NCI-H187 treated with DMSO at 0.1 percent for 48 hours (cell line): ENCODE results near the gene C1QTNF6.
"Not testable (repeated sequence)": the region's sequence is repeated elsewhere in the genome, so short reads cannot be mapped to it uniquely, and the experiment has no call there.

ENCODE experiments used
- DNase-seq: peaks from one replicate; lab custom pipeline; 2025; lab: John Stamatoyannopoulos, UW

Gene C1QTNF6

GRCh38 chr22:37176464-37177061 is 11.5 kb downstream of the C1QTNF6 start:
- DNase-seq = no peak

GRCh38 chr22:37175414-37176281 is 12.4 kb downstream of the C1QTNF6 start:
- no peak for DNase-seq

- no peak for DNase-seq
Observed at GRCh38 chr22:37174964-37175363, 13.1 kb downstream of the C1QTNF6 start.

- DNase-seq = no peak
Observed at GRCh38 chr22:37173709-37174108, 14.3 kb downstream of the C1QTNF6 start.

GRCh38 chr22:37172266-37173245 is 15.5 kb downstream of the C1QTNF6 start:
- DNase-seq = no peak

GRCh38 chr22:37171662-37172061 is 16.4 kb downstream of the C1QTNF6 start:
- DNase-seq = no peak

- DNase-seq = not testable (repeated sequence)
Observed at GRCh38 chr22:37170689-37171405, 17.2 kb downstream of the C1QTNF6 start.

GRCh38 chr22:37169947-37170688 is 17.9 kb downstream of the C1QTNF6 start:
- DNase-seq = no peak

- DNase-seq = no peak
Observed at GRCh38 chr22:37169406-37169805, 18.6 kb downstream of the C1QTNF6 start.

- DNase-seq = no peak
Observed at GRCh38 chr22:37167981-37168647, 19.9 kb downstream of the C1QTNF6 start.

- DNase-seq = no peak
Observed at GRCh38 chr22:37167176-37167980, 20.7 kb downstream of the C1QTNF6 start.

- no peak for DNase-seq
Observed at GRCh38 chr22:37166675-37167066, 21.4 kb downstream of the C1QTNF6 start.

- no peak for DNase-seq
Observed at GRCh38 chr22:37165940-37166674, 21.9 kb downstream of the C1QTNF6 start.

GRCh38 chr22:37165066-37165465 is 23.0 kb downstream of the C1QTNF6 start:
- no peak for DNase-seq

GRCh38 chr22:37164505-37164887 is 23.6 kb downstream of the C1QTNF6 start:
- DNase-seq = no peak

- no peak for DNase-seq
Observed at GRCh38 chr22:37163575-37164504, 24.2 kb downstream of the C1QTNF6 start.

GRCh38 chr22:37163096-37163489 is 25.0 kb downstream of the C1QTNF6 start:
- DNase-seq = no peak
